Endothelial cell of umbilical vein (primary cell): ENCODE results near the gene STARD3NL. TPM values are rescaled to one million over a fixed set of nuclear protein-coding genes. Genes with fewer than 3 reads are reported as not detected.

Experiments
- BruUV-seq: library from RNA; stranded (reverse); fragments of 400-500 nt; replicated peaks from 2 replicates; lab custom pipeline; 2021; lab: Mats Ljungman, UMichigan
- CTCF ChIA-PET: fragments of 300-600, 350-600 bp; sonication (Branson Sonifier 250); formaldehyde crosslinking; loops from one replicate; lab custom pipeline; 2021; ENCODE audit warnings: antibody characterized with exemption, inconsistent platforms; lab: Charles Lee
- POLR2A ChIA-PET: fragments of 300-600, 350-600 bp; sonication (Branson Sonifier 250); formaldehyde crosslinking; loops from one replicate; lab custom pipeline; 2021; ENCODE audit warnings: antibody characterized with exemption, inconsistent platforms; lab: Charles Lee
- DNase-seq: peaks from one replicate; pipeline ENCODE4 v3.0.0-alpha.2; 2011; ENCODE audit warnings: low read depth, low spot score
- FAIRE-seq: peaks from 2 replicates; lab custom pipeline; 2011; peaks lifted over from hg19 to GRCh38; lab: Jason Lieb, UNC
- H2AFZ ChIP-seq: 2 replicates; pipeline ENCODE4 v1.6.0; 2012; ENCODE audit warnings: low read depth, low read length, control low read depth, inconsistent platforms
- H3K27ac ChIP-seq: 2 replicates; pipeline ENCODE4 v1.5.1; 2011; ENCODE audit warnings: low read depth, mild to moderate bottlenecking, control low read depth, low read length, moderate library complexity; ENCODE audit not compliant: insufficient read depth
- H3K27me3 ChIP-seq, 2 experiments: 2 replicates each; pipeline versions ENCODE4 v1.6.0 to v1.6.1; 2011; ENCODE audit warnings: low read length in 2 of 2, mixed read lengths in 1 of 2; ENCODE audit not compliant: control insufficient read depth in 2 of 2, insufficient read depth in 2 of 2
- H3K36me3 ChIP-seq, 2 experiments: 2 replicates in 1 of 2; 3 replicates in 1 of 2; pipeline ENCODE4 v1.5.1; 2011; ENCODE audit warnings: low read length in 2 of 2, mild to moderate bottlenecking in 1 of 2, moderate library complexity in 1 of 2; ENCODE audit not compliant: control insufficient read depth in 2 of 2, insufficient read depth in 2 of 2; ENCODE audit errors: extremely low read depth in 1 of 2
- H3K4me1 ChIP-seq: 3 replicates; pipeline ENCODE4 v1.5.1; 2011; ENCODE audit warnings: mild to moderate bottlenecking, low read length; ENCODE audit not compliant: control insufficient read depth, insufficient read depth; ENCODE audit errors: extremely low read depth
- H3K4me2 ChIP-seq: 2 replicates; pipeline ENCODE4 v1.6.1; 2011; ENCODE audit warnings: low read length, control low read depth, mixed read lengths; ENCODE audit not compliant: insufficient read depth
- H3K4me3 ChIP-seq, 3 experiments: fragments of 200-600 bp in 1 of 3; sonication (generic), shearing (Covaris generic) in 1 of 3; replicated peaks in 1 of 3; 2 replicates each; pipeline ENCODE4 v1.5.1; 2011 to 2016; ENCODE audit warnings: control low read depth in 3 of 3, low read length in 3 of 3, mild to moderate bottlenecking in 2 of 3, inconsistent platforms in 1 of 3, low read depth in 1 of 3, moderate library complexity in 1 of 3; ENCODE audit not compliant: insufficient read depth in 1 of 3
- H3K79me2 ChIP-seq: 2 replicates; pipeline ENCODE4 v1.6.0; 2012; ENCODE audit warnings: low read length, inconsistent platforms; ENCODE audit not compliant: control insufficient read depth, insufficient read depth
- H3K9ac ChIP-seq: replicated peaks from 2 replicates; pipeline ENCODE3; 2011; ENCODE audit warnings: low read length, control low read depth; ENCODE audit not compliant: insufficient read depth; ENCODE audit errors: extremely low read depth
- H3K9me1 ChIP-seq: replicated peaks from 3 replicates; pipeline ENCODE4 v1.6.0; 2011; ENCODE audit warnings: mild to moderate bottlenecking, low read length; ENCODE audit not compliant: control insufficient read depth, insufficient read depth; ENCODE audit errors: extremely low read depth
- H3K9me3 ChIP-seq: replicated peaks from 2 replicates; pipeline ENCODE4 v1.5.1; 2012; ENCODE audit warnings: low read length, inconsistent platforms; ENCODE audit not compliant: control insufficient read depth, insufficient read depth
- H4K20me1 ChIP-seq: replicated peaks from 2 replicates; pipeline ENCODE3; 2011; ENCODE audit warnings: mild to moderate bottlenecking, low read length; ENCODE audit not compliant: control insufficient read depth, insufficient read depth; ENCODE audit errors: extremely low read depth
- CTCF ChIP-seq, 2 donors: IDR thresholded peaks; 1 replicate in 1 of 2; 2 replicates in 1 of 2; pipeline ENCODE4 v1.5.1; 2011; ENCODE audit warnings: low read length in 2 of 2, mild to moderate bottlenecking in 2 of 2, moderate library complexity in 2 of 2, control low read depth in 1 of 2, inconsistent platforms in 1 of 2, low read depth in 1 of 2; ENCODE audit not compliant: insufficient read depth in 1 of 2; ENCODE audit errors: extremely low read depth in 1 of 2
- EZH2 ChIP-seq: IDR thresholded peaks from 2 replicates; pipeline ENCODE4 v1.6.1; 2012; ENCODE audit warnings: borderline replicate concordance, low read depth, mild to moderate bottlenecking, moderate library complexity, low read length, inconsistent platforms; ENCODE audit not compliant: severe bottlenecking
- FOS ChIP-seq: IDR thresholded peaks from 2 replicates; pipeline ENCODE4 v1.6.1; 2011; ENCODE audit warnings: mild to moderate bottlenecking, low read length, moderate library complexity, borderline replicate concordance; ENCODE audit not compliant: insufficient read depth
- GATA2 ChIP-seq: IDR thresholded peaks from 2 replicates; pipeline ENCODE4 v1.7.0; 2011; ENCODE audit warnings: low read depth, mild to moderate bottlenecking, moderate library complexity, mixed read lengths, low read length; ENCODE audit not compliant: insufficient read length, insufficient read depth
- JUN ChIP-seq: IDR thresholded peaks from 2 replicates; pipeline ENCODE4 v1.6.1; 2011; ENCODE audit warnings: borderline replicate concordance, low read depth; ENCODE audit not compliant: insufficient read length, insufficient read depth
- MAX ChIP-seq: IDR thresholded peaks from 2 replicates; pipeline ENCODE4 v1.6.1; 2011; ENCODE audit not compliant: insufficient read depth, insufficient read length
- MYC ChIP-seq: IDR thresholded peaks from one replicate; pipeline ENCODE4 v1.6.1; 2011; ENCODE audit warnings: mild to moderate bottlenecking, low read depth, low read length
- POLR2A ChIP-seq: IDR thresholded peaks from 2 replicates; pipeline ENCODE4 v1.6.1; 2012; ENCODE audit warnings: low read depth, mild to moderate bottlenecking, control low read depth, low read length
- POLR2AphosphoS5 ChIP-seq: IDR thresholded peaks from 2 replicates; pipeline ENCODE4 v1.6.1; 2012; ENCODE audit warnings: low read depth, mild to moderate bottlenecking, control low read depth, low read length, moderate library complexity; ENCODE audit not compliant: insufficient read depth
- dilution Hi-C: fragments of 300-500 bp; cut with MboI; formaldehyde crosslinking; loops from one replicate; pipeline ENCODE4 v1.15.0; 2019; ENCODE audit warnings: low sequenced_read_pairs; ENCODE audit not compliant: extremely low pct_ligation_motif_present
- intact Hi-C: fragments of 100-400 bp; cut with micrococcal nuclease; formaldehyde crosslinking; loops from one replicate; pipeline ENCODE4 v1.10.0; 2022
- polyA plus RNA-seq, 4 experiments: library from polyadenylated mRNA; depleted of rRNA in 3 of 4; stranded (reverse) in 3 of 4; unstranded in 1 of 4; fragments of >200 nt; gene quantifications; 2 replicates each; pipeline versions ENCODE4 v1.2.1 to v1.2.3, GENCODE V29; 2011 to 2012; ENCODE audit warnings: missing spikeins in 1 of 4
- total RNA-seq: library from RNA; stranded (reverse); gene quantifications from 2 replicates; pipeline ENCODE4 v1.2.3, GENCODE V29; 2021

Gene STARD3NL
- total and polyA plus RNA-seq, 2 donors (not counting 3 experiments of a cell fraction or from before 2014, with no cell fraction given): 52.8 to 73.6 TPM

GRCh38 chr7:38160003-38160571, 18.0 kb upstream of the STARD3NL start:
- dilution Hi-C loops: no loop called here
- FAIRE-seq (no peak), DNase-seq (no peak)
- no peak overlapping the region for H3K27ac ChIP-seq
- no peak overlapping the region for H3K9ac ChIP-seq
- no peaks in the 10 kb centered on the region for H3K9me3 ChIP-seq
- H4K20me1 ChIP-seq: no peaks in the 10 kb centered on the region
- H3K79me2 ChIP-seq: no peaks in the 10 kb centered on the region
- BruUV-seq: no TSS peak
- intact Hi-C loops: no loop called here
- TF ChIP-seq FOS: no peak
- TF ChIP-seq POLR2A: no peak
- TF ChIP-seq MYC: no peak
- TF ChIP-seq MAX: no peak
- no peak for TF ChIP-seq EZH2
- H3K36me3 ChIP-seq: no peaks in the 10 kb centered on the region
- H3K9me1 ChIP-seq: no peaks in the 10 kb centered on the region
- H3K4me2 ChIP-seq: no peak overlapping the region
- no peak overlapping the region for H3K4me3 ChIP-seq
- H2AFZ ChIP-seq: no peak overlapping the region
- peaks cover 3 to 8% of the 10 kb centered on the region in 2 experiments for H3K27me3 ChIP-seq
- ChIA-PET POLR2A (interaction anchor here (0.7 kb wide), 1 partner anchor 10 kb away, joined by 3 read pairs; no protein-coding TSS in a partner anchor), CTCF (interaction anchor here (1.2 kb wide), 1 partner anchor 56 kb away, joined by 4 read pairs; no protein-coding TSS in a partner anchor)
- no peaks in the 10 kb centered on the region for H3K4me1 ChIP-seq

GRCh38 chr7:38162036-38162435, 16.0 kb upstream of the STARD3NL start:
- peaks cover 3 to 13% of the 10 kb centered on the region in 2 experiments for H3K27me3 ChIP-seq
- POLR2A ChIA-PET: no interaction called here
- FAIRE-seq: no peak
- no peaks in the 10 kb centered on the region for H3K4me1 ChIP-seq
- no peak overlapping the region for H3K27ac ChIP-seq
- CTCF ChIA-PET: interaction anchor here (0.9 kb wide), 1 partner anchor 54 kb away, joined by 4 read pairs; no protein-coding TSS in a partner anchor
- no peaks in the 10 kb centered on the region for H3K9me1 ChIP-seq
- no peak overlapping the region for H3K4me2 ChIP-seq
- no peak overlapping the region for H3K9ac ChIP-seq
- intact Hi-C loops: no loop called here
- no peak overlapping the region for H3K4me3 ChIP-seq
- no peak overlapping the region for H2AFZ ChIP-seq
- no peaks in the 10 kb centered on the region for H3K9me3 ChIP-seq
- H3K36me3 ChIP-seq: no peaks in the 10 kb centered on the region
- TF ChIP-seq MAX (no peak), GATA2 (no peak), EZH2 (no peak), POLR2AphosphoS5 (no peak), MYC (no peak), JUN (no peak), CTCF (IDR thresholded peaks at IDR 0.05; ENCODE audit: extremely low read depth in 1 of 2, insufficient read depth in 1 of 2, low read depth in 1 of 2, low read length in 2 of 2) (no peak), FOS (no peak), POLR2A (no peak)
- dilution Hi-C loops: no loop called here
- no peak for DNase-seq
- H3K79me2 ChIP-seq: no peaks in the 10 kb centered on the region
- no TSS peak for BruUV-seq
- H4K20me1 ChIP-seq: no peaks in the 10 kb centered on the region
